Body of pancreas (tissue), 4 donors: Measurements from ENCODE around the gene ERCC3. TPM values are rescaled to one million over a fixed set of nuclear protein-coding genes. Genes with fewer than 3 reads are reported as not detected.

Source experiments
- ATAC-seq: fragments of 150-250 bp; one replicate; pipeline ENCODE4 v1.9.1; 2016
- DNase-seq, 4 donors: peaks; one replicate each; pipeline ENCODE4 v3.0.0-alpha.2; 2019
- H3K27ac ChIP-seq, 4 donors: fragments of 200-600 bp; sonication (generic); 1 replicate in 3 of 4; 2 replicates in 1 of 4; pipeline versions ENCODE4 v1.5.1 to v1.6.1; 2016 to 2019; ENCODE audit warnings: mild to moderate bottlenecking in 1 of 4, mixed read lengths in 1 of 4, moderate library complexity in 1 of 4
- H3K27me3 ChIP-seq, 2 donors: fragments of 200-600 bp; sonication (generic); one replicate each; pipeline ENCODE4 v1.6.0; 2016; ENCODE audit warnings: mild to moderate bottlenecking in 1 of 2
- H3K36me3 ChIP-seq, 2 donors: fragments of 200-600 bp; sonication (generic); replicated peaks in 1 of 2; 2 replicates each; pipeline ENCODE4 v1.5.1; 2016; ENCODE audit warnings: low read depth in 2 of 2; ENCODE audit not compliant: insufficient read depth in 1 of 2
- H3K4me1 ChIP-seq: fragments of 200-600 bp; sonication (generic); one replicate; pipeline ENCODE4 v1.6.0; 2016
- H3K4me3 ChIP-seq, 2 donors: fragments of 200-600 bp; sonication (generic); 1 replicate in 1 of 2; 2 replicates in 1 of 2; pipeline ENCODE4 v1.5.1; 2016 to 2019
- H3K9me3 ChIP-seq, 3 donors: fragments of 200-600 bp; sonication (generic); 1 replicate in 2 of 3; 2 replicates in 1 of 3; pipeline ENCODE4 v1.5.1; 2016
- CTCF ChIP-seq, 7 experiments: fragments of 450-650 bp in 4 of 7; fragments of 200-600 bp in 3 of 7; sonication (generic) in 3 of 7; IDR thresholded peaks; one replicate each; pipeline ENCODE4 v1.5.1; 2016 to 2019; ENCODE audit warnings: antibody characterized with exemption in 7 of 7
- POLR2A ChIP-seq, 3 donors: fragments of 450-650 bp; IDR thresholded peaks; one replicate each; pipeline ENCODE4 v1.6.1; 2016; ENCODE audit warnings: antibody characterized with exemption in 3 of 3, mild to moderate bottlenecking in 2 of 3
- WGBS, 2 donors: methylation state at CpG; one replicate each; pipeline ENCODE4 v1.1.5; 2017; 5-methylcytosine and 5-hydroxymethylcytosine counted together
- intact Hi-C: fragments of 100-400 bp; cut with DNase I; formaldehyde crosslinking; loops from one replicate; pipeline ENCODE4 v1.15.1; 2023
- total RNA-seq, 2 donors: library from RNA; depleted of rRNA; stranded (reverse); fragments of >200 nt; gene quantifications; one replicate each; pipeline ENCODE4 v1.1.0, GENCODE V29; 2016

Gene ERCC3
- total RNA-seq, 2 donors from 2014 or later = 28.5 to 54.7 TPM

GRCh38 chr2:127320586-127321275 lies 26.8 kb upstream of the ERCC3 start:
- WGBS, 2 donors = 86 to 94% methylated on average over 1 of the region's 1 CpG
- no peak for TF ChIP-seq CTCF (IDR thresholded peaks at IDR 0.05)
- no peak for TF ChIP-seq POLR2A (IDR thresholded peaks at IDR 0.05)
- Histone ChIP-seq H3K36me3 (peaks cover 0 to 22% of the 10 kb centered on the region in 2 donors), H3K27ac (no peak overlapping the region), H3K9me3 (no peaks in the 10 kb centered on the region), H3K4me1 (no peaks in the 10 kb centered on the region), H3K27me3 (no peaks in the 10 kb centered on the region), H3K4me3 (no peak overlapping the region)
- no peak for ATAC-seq
- intact Hi-C loops = loop anchor here (10.0 kb wide), 1 partner anchor 164 kb away; no protein-coding TSS in a partner anchor
- no peak for DNase-seq

GRCh38 chr2:127320067-127320466 lies 26.1 kb upstream of the ERCC3 start:
- 95 to 100% methylated on average over 1 of the region's 1 CpG for WGBS, 2 donors
- no peaks in the 10 kb centered on the region for H3K9me3 ChIP-seq
- DNase-seq (no peak), ATAC-seq (no peak)
- intact Hi-C loops = loop anchor here (10.0 kb wide), 1 partner anchor 165 kb away; no protein-coding TSS in a partner anchor
- H3K4me1 ChIP-seq = peaks cover 5% of the 10 kb centered on the region
- H3K27ac ChIP-seq = no peak overlapping the region
- H3K4me3 ChIP-seq = no peak overlapping the region
- H3K27me3 ChIP-seq = no peaks in the 10 kb centered on the region
- TF ChIP-seq POLR2A (IDR thresholded peaks at IDR 0.05) (no peak), CTCF (IDR thresholded peaks at IDR 0.05) (no peak)
- peaks cover 0 to 24% of the 10 kb centered on the region in 2 donors for H3K36me3 ChIP-seq

- 64 to 70% methylated on average over 7 of the region's 7 CpGs for WGBS, 2 donors
- peaks cover 16% of the 10 kb centered on the region for H3K4me1 ChIP-seq
- peaks cover 0 to 20% of the 10 kb centered on the region in 2 donors for H3K36me3 ChIP-seq
- no peaks in the 10 kb centered on the region for H3K27me3 ChIP-seq
- DNase-seq (peak in 1 of 4 donors; percentile 54), ATAC-seq (peak; percentile 95)
- no peak for TF ChIP-seq CTCF (IDR thresholded peaks at IDR 0.05)
- TF ChIP-seq POLR2A (IDR thresholded peaks at IDR 0.05) = no peak
- no peak overlapping the region for H3K4me3 ChIP-seq
- H3K9me3 ChIP-seq = no peaks in the 10 kb centered on the region
- intact Hi-C loops = no loop called here
- peak overlapping the region in 3 of 4 donors; percentile 46 to 63 (median 59) for H3K27ac ChIP-seq
Observed at GRCh38 chr2:127314193-127314988, 20.4 kb upstream of the ERCC3 start.

GRCh38 chr2:127313406-127313805 lies 19.5 kb upstream of the ERCC3 start:
- intact Hi-C loops = no loop called here

GRCh38 chr2:127310980-127311379 lies 17.0 kb upstream of the ERCC3 start:
- H3K36me3 ChIP-seq = peaks cover 0 to 27% of the 10 kb centered on the region in 2 donors
- intact Hi-C loops = no loop called here
- H3K4me1 ChIP-seq = peaks cover 16% of the 10 kb centered on the region
- DNase-seq (no peak), ATAC-seq (no peak)
- TF ChIP-seq POLR2A (IDR thresholded peaks at IDR 0.05) (no peak), CTCF (IDR thresholded peaks at IDR 0.05) (no peak)
- H3K9me3 ChIP-seq = no peaks in the 10 kb centered on the region
- WGBS, 2 donors = 90 to 94% methylated on average over 3 of the region's 3 CpGs
- no peaks in the 10 kb centered on the region for H3K27me3 ChIP-seq
- H3K4me3 ChIP-seq = no peak overlapping the region
- no peak overlapping the region for H3K27ac ChIP-seq

More at GRCh38 chr2:127313406-127313805, 19.5 kb upstream of the ERCC3 start:
- Histone ChIP-seq H3K9me3 (no peaks in the 10 kb centered on the region), H3K27me3 (no peaks in the 10 kb centered on the region), H3K27ac (no peak overlapping the region), H3K4me3 (no peak overlapping the region), H3K36me3 (peaks cover 0 to 24% of the 10 kb centered on the region in 2 donors), H3K4me1 (peaks cover 16% of the 10 kb centered on the region)
- no peak for TF ChIP-seq POLR2A (IDR thresholded peaks at IDR 0.05)
- DNase-seq (no peak), ATAC-seq (no peak)
- WGBS, 2 donors = 78% methylated on average over 3 of the region's 3 CpGs
